ENCODE data around the gene RTN4IP1.

RTN4IP1 gene

GRCh38 chr6:106546691-106547414 lies 82.4 kb downstream of the RTN4IP1 start:
- peak; percentile 91 for DNase-seq (ENCODE audit: low spot score)

GRCh38 chr6:106546261-106546690 lies 83.0 kb downstream of the RTN4IP1 start:
- DNase-seq (ENCODE audit: low spot score), result peak; percentile 71

DNA sequence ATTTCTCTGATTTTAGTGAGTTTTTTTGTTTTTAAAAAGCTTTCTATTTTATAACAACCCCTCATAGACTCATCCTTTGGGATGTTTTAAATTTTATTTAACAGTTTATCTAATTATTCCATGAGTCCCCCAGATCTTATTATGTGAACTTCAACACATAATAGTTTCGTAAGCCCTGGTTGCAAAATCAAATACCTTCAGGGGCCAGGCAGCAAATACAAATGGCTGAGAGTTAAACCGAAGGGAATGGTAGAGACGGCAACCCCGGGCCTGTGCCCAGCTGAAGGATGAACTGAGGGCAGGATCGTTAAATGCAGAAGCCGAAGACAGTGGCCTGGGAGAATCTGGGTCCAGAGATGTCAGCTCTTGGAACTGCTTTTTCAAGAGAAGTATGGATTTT lies 88.4 kb downstream of the RTN4IP1 start:
- DNase-seq (ENCODE audit: low spot score), result no peak

- no peak for DNase-seq (ENCODE audit: low spot score)
These were observed 88.9 kb downstream of the RTN4IP1 start for GRCh38 chr6:106540432-106540831.

- DNase-seq (ENCODE audit: low spot score), result no peak
These were observed 89.4 kb downstream of the RTN4IP1 start for GRCh38 chr6:106539936-106540335.

DNA sequence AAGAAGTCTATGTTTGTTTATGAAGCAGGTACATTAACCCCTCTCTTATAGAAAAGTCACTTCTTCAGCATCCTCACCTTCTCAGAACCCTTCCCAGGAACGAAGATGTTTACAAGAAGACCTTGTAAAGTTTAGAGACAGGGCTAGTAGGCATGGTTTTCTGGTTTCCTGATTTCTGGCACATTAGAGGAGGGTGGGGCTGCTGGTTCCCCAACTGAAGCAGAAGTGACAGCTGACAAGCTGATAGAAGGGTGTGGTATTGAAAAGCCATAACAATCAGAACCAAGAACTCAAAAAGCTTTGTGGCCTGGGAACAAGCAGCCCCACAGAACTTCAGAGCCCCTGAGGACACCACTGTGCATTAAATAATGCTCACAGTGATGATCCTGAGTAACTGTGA lies 91.2 kb downstream of the RTN4IP1 start:
- DNase-seq (ENCODE audit: low spot score), result no peak

GRCh38 chr6:106537662-106538061 lies 91.6 kb downstream of the RTN4IP1 start:
- no peak for DNase-seq (ENCODE audit: low spot score)

DNA sequence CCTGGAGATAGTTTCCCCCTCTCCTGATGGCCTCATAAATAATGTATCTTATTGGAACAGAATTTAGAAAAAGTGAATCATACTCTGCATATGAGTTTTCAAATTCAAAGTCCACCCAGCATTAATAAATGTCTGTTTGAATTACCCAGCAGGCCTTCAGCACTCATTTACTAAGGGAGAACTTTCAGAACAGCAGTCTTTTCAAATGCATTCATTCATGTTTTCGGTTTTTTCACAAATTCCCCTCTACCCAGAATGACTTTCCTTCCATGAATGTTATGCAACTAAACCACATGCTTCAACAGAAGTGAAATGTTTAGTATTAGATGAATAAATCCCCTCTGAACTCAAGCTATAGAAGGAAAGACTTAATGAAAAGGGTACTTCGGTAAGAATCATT lies 92.4 kb downstream of the RTN4IP1 start:
- no peak for DNase-seq (ENCODE audit: low spot score)

DNA sequence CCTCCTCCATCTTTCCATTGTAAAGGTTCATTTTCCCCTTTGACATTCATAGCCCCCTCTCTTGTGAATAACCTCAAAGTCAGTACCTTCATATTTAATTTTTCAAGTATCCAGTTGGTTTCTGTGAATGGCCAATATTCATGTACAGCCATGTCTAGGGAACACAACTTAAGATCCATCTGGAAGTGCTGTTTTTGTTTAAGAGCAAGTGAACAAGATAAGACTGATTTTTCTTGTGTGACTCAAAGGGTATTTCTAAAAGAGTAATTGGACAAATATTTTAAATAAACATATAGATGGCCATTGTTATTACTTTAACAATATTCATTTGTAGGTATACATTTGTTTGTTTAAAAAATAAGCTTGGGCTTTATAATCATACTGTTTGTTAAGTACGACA lies 92.9 kb downstream of the RTN4IP1 start:
- DNase-seq (ENCODE audit: low spot score), result no peak

GRCh38 chr6:106535012-106535411 lies 94.3 kb downstream of the RTN4IP1 start:
- DNase-seq (ENCODE audit: low spot score), result no peak

DNA sequence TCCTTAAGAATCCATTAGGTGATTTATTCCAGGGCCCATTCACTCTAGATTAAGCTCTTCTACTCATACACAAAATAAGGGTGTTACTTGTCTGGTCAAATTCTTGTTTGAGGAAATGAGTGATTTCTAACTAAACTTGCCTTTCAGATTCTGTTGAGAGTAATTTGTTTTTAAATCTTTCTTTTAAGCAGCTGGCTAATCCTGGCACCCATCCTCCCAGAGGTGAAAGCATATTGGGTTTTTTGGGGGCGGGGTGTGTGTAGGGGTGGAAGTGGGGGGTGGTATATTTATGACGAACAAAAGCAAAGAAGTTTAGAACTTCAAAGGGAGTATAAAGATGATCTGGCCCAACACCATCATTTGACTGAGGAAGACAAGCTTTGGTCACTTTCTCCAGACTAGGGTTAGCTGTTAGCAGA lies 94.7 kb downstream of the RTN4IP1 start:
- no peak for DNase-seq (ENCODE audit: low spot score)

GRCh38 chr6:106534004-106534403 lies 95.3 kb downstream of the RTN4IP1 start:
- no peak for DNase-seq (ENCODE audit: low spot score)

- no peak for DNase-seq (ENCODE audit: low spot score)
These were observed 96.2 kb downstream of the RTN4IP1 start for GRCh38 chr6:106533054-106533453.

DNA sequence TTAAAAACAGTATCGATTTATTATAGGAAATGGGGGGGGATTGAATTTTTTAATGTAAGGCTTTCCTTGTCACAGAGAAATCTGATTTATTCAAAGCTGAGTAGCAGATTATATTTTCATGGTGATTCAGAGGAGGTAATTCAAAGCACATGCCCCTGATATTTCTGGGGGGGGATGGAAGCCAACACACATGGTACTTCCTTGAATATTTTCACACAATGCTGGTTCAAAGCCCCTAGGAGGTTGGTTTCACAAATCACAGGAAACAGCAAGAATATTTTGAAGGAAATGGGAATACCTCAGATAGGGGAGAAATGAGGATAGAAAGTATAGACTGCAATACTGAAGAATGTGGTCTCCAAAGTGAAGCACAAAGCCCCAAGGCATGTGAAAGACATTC lies 98.8 kb downstream of the RTN4IP1 start:
- peak; percentile 32 for DNase-seq (ENCODE audit: low spot score)

DNA sequence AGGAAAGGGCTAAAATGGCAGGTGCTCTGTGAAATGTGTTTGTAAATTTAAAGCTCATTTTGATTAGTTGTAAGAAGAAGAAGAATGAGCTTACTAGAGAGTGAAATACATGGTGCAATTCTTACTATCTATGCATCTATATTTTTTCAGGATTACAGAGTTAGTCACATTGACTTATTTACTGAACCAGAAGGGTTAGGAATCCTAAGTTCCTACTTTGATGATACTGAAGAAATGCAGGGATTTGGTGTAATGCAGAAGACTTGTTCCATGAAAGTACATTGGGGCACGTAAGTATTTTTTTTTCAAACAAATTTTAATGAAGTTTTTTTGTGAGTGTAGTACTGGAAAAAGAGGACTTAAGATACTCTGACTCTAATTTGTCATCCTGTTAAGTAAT lies 99.3 kb downstream of the RTN4IP1 start:
- DNase-seq (ENCODE audit: low spot score), result no peak

DNA sequence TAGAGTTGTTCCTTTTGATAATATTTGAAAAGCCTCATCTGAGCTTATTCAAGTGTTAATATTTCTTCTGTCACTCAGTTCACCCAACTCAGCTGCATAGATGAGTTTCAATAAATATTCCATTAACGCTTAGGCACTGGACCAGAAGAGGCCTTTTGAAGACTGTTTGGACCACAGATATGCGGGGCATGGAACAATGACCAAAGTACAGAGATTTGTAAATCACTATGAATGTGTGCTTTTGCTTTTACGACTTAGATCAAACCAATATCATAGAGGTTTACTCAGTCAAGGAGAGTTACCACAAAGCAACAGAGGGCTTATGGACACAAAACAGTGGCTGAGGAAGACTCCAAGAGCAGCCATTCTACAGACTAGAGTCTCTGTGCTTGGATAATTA lies 99.9 kb downstream of the RTN4IP1 start:
- no peak for DNase-seq (ENCODE audit: low spot score)

- no peak for DNase-seq (ENCODE audit: low spot score)
These were observed 100.8 kb downstream of the RTN4IP1 start for GRCh38 chr6:106528521-106528920.

DNA sequence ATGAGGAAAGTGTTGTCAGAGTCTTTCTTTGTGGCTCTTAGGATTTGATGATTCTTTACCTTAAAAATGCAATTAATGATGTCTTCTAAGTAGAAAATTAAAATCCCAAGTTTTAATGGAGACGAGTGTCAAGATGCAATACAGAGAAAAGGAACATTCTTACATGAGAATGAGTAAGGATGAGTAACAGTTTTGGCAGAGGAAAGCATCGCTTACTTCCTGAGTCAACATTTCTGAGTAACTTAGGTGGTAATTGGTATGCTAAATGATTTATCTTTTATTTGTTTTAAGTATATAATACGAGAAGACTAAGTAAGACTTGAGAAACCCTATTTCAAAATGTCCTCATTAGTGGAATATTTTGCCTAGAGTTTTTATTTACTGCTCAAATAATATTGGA lies 101.3 kb downstream of the RTN4IP1 start:
- peak; percentile 90 for DNase-seq (ENCODE audit: low spot score)

- no peak for DNase-seq (ENCODE audit: low spot score)
These were observed 102.2 kb downstream of the RTN4IP1 start for GRCh38 chr6:106527117-106527516.

- DNase-seq (ENCODE audit: low spot score), result no peak
These were observed 103.4 kb downstream of the RTN4IP1 start for GRCh38 chr6:106525882-106526275.

DNA sequence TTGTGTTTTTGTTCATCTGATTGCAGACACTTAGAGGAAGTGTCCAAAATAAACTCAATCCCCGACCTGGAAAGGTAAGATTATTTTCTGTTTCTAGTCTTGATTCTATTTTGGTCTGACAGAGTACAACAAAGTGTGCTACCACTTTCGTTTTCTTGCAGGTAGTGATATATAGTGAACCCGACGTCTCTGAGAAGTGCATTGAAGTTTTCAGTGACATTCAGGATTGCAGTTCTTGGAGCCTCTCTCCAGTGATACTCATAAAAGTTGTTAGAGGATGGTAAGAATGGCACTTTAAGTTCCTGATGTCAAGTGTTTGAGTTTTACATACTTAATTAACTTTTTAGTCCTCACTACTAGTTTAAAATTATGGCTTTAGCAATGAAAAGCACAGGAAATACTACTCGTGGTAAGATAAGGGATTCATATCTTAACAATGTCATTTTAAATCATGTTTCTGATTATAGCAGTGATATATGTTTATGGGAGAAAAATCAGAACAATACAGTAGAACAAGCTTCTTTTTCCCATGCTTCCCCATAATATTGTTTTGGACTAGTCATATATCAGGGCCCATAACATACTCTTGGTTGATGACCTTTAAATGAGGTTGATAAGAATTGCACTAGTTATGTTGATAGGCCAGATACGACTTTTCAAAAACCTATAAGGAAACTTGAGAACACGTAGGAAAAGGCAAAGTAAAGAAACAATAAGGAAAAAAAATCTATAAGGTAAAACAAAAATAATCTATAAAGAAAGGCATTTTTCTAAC lies 104.0 kb downstream of the RTN4IP1 start:
- DNase-seq (ENCODE audit: low spot score), result no peak

DNA sequence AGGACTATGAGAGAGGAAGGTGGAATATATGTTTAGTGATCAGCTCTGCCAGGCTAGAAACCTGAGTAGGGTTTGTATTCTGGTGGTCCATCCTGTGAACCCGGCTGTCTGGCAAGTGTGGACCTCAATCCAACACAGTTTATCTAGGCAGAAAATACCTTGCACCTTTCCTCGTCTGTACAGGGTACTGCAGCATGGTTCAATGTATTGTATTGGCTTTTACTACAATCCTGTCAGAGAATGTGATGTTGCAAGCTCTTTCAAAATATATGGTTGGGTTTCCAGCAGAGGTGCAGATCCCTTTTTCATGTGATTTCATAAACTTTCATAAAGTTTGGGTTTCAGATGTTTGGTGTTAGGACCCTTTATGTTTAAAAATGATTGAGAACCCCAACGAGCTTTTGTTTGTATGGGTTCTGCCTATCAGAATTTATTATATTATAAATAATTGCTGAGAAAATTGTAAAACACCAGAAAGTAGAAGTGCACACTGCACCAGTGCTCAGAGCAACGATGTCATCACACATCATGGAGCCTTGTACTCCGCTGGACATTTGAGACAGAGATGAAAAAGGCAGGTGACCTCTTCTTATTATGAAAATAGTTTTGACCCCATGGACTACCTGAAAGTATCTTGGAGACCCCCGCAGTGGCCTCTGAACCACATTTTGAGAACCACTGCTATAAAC lies 106.6 kb downstream of the RTN4IP1 start:
- DNase-seq (ENCODE audit: low spot score), result no peak

Data from kidney tubule cell (primary cell).